ENCODE data around the gene INSM1.
"Not testable (repeated sequence)": the region's sequence is repeated elsewhere in the genome, so short reads cannot be mapped to it uniquely, and the experiment has no call there.

INSM1 gene, protein sequence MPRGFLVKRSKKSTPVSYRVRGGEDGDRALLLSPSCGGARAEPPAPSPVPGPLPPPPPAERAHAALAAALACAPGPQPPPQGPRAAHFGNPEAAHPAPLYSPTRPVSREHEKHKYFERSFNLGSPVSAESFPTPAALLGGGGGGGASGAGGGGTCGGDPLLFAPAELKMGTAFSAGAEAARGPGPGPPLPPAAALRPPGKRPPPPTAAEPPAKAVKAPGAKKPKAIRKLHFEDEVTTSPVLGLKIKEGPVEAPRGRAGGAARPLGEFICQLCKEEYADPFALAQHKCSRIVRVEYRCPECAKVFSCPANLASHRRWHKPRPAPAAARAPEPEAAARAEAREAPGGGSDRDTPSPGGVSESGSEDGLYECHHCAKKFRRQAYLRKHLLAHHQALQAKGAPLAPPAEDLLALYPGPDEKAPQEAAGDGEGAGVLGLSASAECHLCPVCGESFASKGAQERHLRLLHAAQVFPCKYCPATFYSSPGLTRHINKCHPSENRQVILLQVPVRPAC

DNA sequence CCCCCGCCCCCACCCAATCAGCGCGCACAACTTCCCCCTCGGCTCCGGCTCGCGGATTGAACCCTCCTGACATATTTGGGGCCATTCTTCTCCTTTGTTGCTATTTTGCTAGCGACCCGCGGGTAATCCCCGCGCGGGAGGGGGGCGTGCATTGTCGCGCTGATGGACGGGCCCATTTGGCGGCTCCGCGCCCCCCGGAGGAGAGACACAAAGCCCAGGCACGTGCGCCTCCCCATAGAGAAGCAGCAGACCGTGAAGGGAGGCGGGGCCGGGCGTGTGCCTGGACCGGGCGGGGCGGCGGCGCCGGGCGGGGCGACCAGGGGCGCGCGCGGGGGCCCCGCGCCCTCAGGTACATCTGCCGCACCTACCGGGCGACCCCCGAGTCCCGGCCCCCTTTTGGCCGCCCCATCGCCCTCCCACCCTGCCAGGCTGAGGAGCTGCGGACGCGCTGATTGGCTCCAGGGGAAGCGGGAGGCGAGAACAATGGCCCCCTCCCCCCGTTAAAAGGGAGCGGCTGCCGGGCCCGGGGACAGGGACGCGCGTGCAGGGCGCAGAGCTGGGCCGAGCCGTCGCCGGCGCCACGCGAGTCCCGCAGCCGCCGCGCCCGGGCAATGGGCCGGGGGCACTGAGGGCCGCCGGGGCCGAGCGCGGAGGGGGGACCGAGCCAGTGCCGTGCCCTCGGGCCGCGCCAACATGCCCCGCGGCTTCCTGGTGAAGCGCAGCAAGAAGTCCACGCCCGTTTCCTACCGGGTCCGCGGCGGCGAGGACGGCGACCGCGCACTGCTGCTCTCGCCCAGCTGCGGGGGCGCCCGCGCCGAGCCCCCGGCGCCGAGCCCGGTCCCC is at the start of gene INSM1:
INSM1 (plus strand) TSS at position 530 of the 843 bp plus-strand sequence; CDS start at position 694, 164 bp downstream.
- DNase-seq (ENCODE audit: low read depth in 2 of 2), result no peak

DNA sequence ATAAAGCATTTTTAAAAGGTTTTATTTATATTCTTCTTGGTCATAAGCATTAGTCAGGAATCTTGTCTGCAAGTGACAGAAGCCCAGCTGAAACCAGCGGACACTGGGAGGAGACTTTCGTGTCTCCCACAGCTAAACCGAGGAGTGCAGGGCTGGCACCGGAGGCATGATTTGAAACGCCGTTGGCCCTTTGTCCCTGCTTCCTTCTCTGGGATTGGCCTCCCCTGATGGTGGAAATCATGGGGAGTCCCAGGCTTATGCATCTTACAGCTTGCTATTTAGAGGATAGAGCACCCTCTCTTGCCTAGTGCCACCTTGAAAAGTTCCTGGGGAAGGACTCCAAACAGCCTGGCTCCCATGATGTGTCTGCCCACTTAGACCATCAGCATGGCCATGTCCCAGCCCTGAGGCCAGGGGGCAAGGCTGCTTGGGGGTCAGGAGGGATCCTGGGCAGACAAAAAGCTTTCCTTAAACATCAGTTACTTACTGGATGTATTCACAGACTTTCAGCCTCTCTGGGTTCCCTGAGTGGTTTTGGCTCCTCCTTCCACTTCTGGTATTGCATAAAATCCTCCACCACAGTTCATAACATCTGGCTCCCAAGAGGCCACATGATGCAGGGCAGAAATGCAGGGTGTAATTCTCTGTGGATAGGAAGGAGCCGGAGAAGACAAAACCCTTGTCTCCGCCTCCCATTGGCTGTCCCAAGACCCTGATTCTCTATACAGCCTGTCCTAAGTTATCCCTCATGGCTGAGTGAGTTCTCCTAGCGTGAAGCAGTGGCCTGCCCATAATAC is 49.3 kb upstream of the INSM1 start:
- no peak for DNase-seq (ENCODE audit: low read depth in 2 of 2)

DNA sequence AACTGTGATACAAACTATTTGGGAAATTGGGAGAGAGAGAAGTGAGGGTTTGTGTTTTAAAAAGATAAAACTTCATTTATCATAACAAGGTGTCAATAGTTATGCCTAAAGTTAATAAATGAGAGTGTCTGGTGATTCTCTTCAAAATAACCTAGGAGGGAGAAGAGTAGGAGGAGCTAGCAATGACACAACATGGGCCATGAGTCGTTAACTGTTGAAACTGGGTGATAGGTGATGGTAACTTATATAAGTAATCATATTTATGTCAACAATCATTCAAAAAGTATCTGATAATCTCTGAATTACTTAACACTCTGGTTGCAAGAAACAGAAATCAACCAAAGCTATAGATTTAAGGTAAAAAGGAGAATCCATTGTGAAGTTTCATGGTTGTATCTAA is 46.8 kb upstream of the INSM1 start:
- no peak for DNase-seq (ENCODE audit: low read depth in 2 of 2)

DNA sequence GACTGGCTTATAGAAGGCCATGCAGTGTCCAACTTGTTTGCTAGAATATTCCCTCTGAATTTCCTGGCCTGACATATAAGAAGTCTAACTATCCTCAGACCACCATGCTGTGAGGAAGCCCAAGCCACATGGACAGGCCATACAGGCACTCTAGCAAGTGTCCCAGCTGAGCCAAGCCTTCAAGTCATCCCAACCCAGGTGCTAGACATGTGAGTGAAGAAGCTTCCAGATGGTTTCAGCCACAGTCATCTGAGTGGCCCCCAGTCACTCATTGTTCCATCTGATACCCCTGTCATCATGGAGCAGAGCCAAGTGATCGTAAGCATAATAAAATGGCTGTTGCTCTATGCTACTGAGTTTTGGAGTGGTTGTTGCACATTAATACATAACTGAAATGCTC is 46.0 kb upstream of the INSM1 start:
- no peak for DNase-seq (ENCODE audit: low read depth in 2 of 2)

DNA sequence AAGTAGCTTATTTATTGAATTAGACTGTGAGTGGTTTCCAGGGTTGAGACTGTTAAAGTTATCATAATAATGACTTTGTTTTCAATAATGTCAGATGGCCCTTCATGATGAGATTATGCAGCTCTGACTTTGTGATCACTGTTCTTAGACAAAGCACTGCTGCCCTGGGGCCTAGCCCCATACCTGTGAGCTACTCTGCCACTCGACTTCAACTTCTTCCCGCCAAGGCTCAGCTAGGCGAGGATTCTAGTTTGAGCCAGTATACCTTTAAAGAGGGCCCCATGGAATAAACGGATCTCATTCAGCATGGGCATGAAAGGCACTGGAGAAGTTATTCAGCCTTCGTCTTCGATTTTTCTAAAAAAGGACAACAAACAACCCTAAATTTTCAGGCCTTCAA is 45.0 kb upstream of the INSM1 start:
- no peak for DNase-seq (ENCODE audit: low read depth in 2 of 2)

DNA sequence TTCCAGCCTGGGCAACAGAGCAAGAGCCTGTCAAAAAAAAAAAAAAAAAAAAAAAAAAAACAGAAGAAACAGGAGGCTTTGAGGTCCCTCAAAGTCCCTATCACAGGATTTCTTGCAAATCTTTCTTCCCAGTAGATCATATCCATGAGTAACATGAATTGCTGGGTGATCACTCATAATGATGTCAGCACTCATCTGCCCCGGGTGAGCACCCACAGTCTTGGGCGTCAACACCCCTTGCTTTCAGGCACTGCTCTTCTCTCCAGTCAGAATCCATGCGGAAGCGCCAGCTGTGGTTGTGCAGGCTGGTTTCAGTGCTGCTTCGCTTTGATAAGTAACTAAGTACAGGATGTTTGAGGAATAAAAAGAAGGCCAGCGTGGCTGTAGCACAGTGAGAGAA is 40.2 kb upstream of the INSM1 start:
- no peak for DNase-seq (ENCODE audit: low read depth in 2 of 2)

DNA sequence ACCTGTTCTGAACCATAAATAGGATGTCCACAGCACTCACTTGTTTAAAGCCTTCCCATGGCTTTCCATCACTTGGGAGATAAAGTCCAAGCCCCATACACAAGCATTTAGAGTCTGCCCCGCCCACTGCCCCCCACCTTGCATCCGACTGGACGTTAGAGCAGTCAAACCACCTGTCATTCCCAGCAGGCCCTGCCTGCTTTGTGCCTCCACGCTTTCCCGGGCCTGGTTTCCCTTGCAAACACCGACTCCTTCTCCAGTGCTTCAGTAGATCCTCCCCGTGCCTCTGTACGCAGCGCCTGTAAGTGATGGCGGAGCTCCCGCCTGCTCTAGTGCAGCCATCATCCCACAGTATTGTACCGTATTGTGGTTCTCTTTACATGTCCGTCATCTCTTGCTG is 38.3 kb upstream of the INSM1 start:
- DNase-seq (ENCODE audit: low read depth in 2 of 2), result no peak

DNA sequence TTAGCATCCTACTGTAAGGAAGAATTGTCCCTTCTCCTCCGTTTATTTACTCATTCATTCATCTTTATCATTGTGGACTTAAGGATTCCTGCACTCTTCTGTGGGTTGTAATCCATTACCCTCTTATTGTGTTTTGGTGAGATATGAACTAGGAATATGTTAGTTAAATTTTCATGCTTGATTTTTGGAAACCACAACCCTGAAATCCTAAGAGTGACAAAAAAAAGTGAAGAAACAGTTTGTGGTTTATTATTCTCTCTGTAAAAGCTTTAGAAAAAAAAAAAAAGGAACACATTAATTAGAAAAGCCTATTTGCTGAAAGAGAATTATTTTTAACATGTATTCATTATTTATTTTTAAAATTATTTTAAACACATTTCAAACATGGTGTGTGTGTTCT is 36.7 kb upstream of the INSM1 start:
- DNase-seq (ENCODE audit: low read depth in 2 of 2), result no peak

DNA sequence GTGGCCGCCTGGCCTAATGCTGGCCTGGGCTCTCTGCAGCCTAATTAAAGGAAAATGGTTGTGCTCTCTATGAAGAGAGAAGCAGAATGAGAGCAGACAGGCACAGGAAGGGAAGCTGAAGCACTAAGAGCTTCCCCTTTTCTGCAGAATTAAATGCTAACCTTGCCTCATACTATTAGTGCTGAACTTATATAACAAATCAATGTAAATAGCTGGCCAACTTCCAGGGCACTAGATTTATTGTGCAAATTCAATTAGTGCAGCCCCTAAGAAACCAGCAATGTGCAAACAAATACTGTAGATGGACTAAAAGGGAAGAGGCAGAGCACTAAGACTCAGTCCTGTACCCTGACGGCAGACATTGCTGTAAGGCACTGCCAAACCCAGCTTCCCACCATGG is 36.1 kb upstream of the INSM1 start:
- no peak for DNase-seq (ENCODE audit: low read depth in 2 of 2)

DNA sequence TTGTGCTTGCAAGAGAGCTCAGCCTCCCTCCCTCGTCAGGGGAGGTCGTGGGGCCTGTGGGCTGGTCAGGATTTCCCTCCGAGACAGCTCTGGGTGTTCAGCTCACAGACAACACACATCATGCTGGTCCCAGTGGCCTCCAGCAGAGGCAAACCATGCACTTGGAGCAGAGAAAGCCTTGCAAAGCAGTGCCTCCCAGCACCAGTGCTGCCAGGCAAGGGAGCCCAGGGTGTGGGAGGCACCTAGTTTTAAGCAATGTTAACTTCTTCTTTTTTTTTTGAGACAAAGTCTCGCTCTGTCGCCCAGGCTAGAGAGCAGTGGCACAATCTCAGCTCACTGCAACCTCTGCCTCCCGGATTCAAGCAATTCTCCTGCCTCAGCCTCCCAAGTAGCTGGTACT is 34.0 kb upstream of the INSM1 start:
- DNase-seq (ENCODE audit: low read depth in 2 of 2), result no peak

DNA sequence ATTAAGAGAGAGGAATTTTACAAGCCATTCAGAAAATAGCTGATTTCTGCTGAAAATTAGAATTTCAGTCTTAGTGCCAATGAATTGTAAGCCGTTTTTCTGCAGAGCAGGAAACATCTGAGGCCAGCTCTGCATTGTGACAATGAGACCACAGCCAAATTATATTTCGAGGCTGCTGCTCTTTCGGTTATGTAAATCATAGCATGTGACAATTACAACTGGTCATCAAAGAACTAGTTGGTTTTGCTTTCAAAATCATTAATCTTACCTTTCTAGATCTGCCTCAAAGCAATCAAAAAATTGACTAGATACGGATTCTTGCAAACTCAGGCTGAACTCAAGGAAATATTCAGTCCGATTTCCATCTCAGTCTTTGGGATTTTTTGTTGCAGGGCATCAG is 33.4 kb upstream of the INSM1 start:
- DNase-seq (ENCODE audit: low read depth in 2 of 2), result no peak

DNA sequence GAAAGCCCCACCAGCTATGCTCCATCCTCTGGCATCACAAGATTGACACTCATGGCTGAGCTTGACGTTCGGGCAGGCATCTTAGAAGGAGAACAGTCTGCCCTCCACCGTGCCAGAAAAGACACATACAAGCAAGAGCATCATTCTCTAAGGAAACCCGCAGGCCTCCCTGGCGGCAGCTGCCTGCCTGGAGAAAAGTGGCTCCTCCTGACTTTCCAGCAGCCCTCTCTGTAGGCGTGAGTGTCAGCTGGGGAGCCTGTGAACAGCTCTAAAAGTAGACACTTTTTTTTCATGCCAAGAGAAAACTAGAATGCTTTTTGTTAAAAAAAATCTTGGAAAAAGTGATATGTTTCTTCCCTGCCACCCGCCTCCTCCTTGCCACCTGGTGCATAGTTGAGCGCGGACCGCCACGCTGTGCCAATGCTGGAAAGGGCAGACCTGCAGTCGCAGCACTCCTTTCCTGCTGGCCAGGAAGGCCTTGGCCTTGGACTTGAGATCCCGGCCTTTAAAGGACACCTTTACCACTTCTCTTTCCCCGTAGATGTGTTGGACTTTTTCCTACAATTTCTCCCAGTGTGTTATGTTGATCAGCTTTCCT is 29.7 kb upstream of the INSM1 start:
- DNase-seq (ENCODE audit: low read depth in 2 of 2), result no peak

DNA sequence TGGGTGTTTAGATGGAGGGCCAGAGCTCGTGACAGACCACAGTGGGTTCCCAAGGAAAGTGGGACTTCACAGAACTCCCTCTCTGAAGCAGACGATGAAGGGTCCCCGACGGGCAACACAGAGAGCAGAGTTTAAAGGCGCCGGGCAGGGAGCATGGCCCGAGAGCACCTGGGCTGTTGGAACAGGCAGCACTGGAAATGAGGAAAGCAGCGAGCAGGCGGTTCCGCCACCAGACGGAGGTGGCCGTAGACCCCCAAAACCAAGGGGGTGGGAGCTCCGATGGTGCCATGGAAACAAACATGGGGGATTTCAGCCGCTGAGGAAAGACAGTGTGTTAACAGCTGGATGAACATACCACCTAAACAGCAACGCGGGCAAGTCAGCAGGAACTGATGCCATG is 27.5 kb upstream of the INSM1 start:
- no peak for DNase-seq (ENCODE audit: low read depth in 2 of 2)

DNA sequence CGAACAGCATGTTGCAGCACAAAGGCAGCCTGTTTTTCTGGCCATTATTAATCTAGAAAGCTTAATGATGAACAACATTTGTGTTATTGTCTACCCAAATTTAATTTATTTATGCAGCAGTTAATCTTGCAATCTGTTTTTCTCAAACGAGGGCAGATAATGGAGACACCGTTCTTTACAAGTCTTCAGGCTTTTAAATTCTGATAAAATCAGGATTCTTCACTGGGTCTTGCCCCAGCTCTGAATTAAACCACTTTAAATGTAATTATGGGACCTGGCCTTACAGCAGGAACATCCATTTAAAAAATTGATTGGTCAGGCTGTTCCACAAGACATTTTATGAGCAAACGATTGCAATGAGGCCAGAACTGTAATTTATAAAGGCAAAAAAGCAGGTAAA is 26.5 kb upstream of the INSM1 start:
- DNase-seq (ENCODE audit: low read depth in 2 of 2), result no peak

DNA sequence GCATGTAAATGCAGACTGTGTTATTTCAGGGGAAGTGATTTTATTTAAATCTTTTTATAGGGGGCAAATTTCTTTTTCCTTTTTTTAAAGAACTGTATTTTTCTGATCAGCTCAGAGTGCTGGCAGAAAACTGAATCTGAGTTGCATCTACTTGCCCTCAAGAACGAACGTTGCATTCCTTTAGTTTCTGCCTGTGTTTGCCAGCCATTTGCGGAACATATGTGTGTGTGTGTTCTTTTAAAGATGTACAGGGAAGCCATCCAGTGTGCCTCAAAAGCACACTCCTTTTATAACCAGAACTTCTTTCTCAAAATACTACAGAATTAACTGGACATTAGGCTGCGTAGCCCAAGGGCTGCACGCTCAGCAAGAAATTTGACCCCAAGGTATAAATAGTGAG is 25.8 kb upstream of the INSM1 start:
- DNase-seq (ENCODE audit: low read depth in 2 of 2), result no peak

DNA sequence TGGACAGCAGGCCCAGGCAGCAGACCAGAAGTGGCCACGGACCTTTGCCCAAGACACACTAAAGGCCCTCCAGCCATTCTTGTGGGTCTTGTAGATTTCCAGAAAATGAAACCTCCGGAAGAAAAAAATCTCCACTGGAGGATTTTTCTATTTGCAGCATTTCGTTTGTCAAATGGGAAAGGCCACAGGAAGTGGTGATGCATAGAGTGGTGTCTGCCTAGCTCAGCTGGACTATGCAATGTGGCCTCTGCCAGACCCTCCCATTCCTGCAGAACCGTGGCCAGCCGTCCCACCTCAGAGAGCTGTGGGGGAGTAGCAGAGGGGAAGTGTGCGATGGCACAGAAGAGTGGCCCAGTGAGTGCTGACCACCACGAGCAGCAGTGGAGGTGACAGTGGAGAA is 24.0 kb upstream of the INSM1 start:
- no peak for DNase-seq (ENCODE audit: low read depth in 2 of 2)

DNA sequence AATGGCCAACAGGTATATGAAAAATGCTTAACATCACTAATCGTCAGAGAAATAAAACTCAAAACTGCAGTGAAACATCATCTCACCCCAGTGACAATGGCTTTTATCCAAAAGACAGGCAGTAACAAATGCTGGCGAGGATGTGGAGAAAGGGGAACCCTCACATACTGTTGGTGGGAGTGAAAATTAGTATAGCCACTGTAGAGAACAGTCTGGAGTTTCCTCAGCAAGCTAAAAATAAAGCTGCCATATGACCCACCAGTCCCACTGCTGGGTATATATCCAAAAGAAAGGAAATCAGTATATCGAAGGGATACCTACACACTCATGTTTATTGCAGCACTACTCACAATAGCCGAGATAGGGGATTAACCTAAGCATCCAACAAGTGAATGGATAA is 23.4 kb upstream of the INSM1 start:
- no peak for DNase-seq (ENCODE audit: low read depth in 2 of 2)

DNA sequence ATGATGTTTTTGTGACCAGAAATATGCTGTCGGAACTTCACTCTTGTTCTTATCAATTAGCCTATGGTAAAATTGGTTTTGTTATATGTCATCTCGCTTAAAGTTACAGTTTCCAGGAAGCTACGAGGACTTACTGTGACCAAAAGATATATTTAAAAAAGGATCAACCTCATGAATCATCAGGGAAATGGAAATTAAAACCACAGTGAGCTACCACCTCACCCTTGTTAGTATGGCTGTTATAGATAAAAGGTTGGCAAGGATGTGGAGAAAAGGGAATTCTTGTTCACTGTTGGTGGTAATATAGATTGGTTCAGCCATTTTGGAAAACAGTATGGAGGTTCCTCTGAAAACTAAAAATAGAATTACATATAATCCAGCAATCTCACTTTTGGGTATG is 14.3 kb upstream of the INSM1 start:
- no peak for DNase-seq (ENCODE audit: low read depth in 2 of 2)

DNA sequence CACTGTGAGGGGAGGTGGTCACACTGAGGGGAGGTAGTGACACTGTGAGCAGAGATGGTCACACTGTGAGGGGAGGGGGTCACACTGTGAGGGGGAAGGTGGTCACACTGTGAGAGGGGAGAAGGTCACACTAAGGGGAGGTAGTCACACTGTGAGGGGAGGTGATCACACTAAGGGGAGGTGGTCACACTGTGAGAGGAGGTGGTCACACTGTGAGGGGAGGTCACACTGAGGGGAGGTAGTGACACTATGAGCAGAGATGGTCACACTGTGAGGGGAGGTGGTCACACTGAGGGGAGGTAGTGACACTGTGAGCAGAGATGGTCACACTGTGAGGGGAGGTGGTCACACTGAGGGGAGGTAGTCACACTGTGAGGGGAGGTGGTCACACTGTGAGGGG is 12.4 kb upstream of the INSM1 start:
- DNase-seq (ENCODE audit: low read depth in 2 of 2), result not testable (repeated sequence)

DNA sequence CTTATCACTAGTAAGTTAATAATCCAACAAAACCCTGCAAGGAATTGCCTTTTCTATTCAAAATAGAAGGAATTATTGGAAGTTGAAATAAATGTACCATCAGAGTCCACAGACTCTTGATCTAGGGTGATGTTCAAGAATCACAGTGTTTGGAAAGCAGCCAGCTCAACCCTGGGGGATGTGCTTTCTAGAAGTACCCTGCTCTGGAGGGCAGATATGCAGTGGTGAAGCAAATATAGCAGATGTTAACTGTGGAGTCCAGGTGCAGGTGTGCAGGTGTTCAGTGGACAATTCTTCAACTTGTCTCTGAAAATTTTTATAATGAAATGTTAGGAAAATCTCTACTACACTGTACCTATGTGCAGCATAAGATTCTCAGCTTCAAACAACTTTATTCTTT is 9.1 kb upstream of the INSM1 start:
- DNase-seq (ENCODE audit: low read depth in 2 of 2), result no peak

DNA sequence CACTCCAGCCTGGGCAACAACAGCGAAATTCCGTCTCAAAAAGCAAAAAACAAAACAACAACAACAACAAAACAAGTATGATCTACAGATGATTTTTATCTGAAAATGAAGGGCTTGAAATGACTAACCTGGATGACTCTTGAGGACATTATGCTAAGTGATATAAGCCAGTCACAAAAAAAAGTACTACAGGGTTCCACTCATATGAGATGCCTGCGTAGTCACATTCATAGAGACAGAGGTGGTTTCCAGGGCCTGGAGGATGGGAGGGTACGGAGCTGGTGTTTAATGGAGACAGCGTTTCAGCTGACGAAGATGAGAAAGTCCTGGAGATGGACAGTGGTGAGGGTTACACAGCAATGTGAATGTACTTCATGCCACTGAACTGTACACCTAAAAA is 8.3 kb upstream of the INSM1 start:
- DNase-seq (ENCODE audit: low read depth in 2 of 2), result no peak

DNA sequence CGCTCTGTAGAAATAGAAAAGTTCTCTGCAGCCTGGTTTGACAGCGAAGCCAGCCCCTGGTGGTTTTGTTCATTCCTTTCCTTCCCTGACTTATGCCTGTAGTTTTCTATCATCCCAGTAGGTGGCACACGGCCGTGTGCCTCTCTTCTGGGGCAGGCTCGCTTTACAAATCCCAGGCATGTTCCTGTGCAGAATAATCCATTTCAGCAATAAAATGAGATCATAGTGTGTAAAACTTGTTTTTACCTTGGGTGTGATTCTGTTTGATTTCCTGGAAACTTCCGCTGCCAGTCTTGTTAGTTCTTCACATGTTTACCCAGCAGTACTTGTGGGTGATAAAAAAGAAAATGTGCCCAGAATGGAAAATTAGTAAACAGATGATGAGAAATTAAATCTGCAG is 7.4 kb upstream of the INSM1 start:
- peak in 1 of 2 donors; percentile 15 for DNase-seq (ENCODE audit: low read depth in 2 of 2)

Measured in stimulated activated CD4-positive, alpha-beta T cell treated with anti-CD3 and anti-CD28 coated beads, Interleukin-4, amount 100 ng/mL, for 48 hours (primary cell).